GM21526 (cell line): Measurements from ENCODE around the gene S100A9.

ENCODE experiments used
- ATAC-seq: cut with Tn5 transposase; IDR thresholded peaks from one replicate; pipeline ENCODE4 v1.9.1; 2021; ENCODE audit warnings: moderate library complexity; ENCODE audit not compliant: unreplicated experiment, low FRiP score

S100A9 gene

DNA sequence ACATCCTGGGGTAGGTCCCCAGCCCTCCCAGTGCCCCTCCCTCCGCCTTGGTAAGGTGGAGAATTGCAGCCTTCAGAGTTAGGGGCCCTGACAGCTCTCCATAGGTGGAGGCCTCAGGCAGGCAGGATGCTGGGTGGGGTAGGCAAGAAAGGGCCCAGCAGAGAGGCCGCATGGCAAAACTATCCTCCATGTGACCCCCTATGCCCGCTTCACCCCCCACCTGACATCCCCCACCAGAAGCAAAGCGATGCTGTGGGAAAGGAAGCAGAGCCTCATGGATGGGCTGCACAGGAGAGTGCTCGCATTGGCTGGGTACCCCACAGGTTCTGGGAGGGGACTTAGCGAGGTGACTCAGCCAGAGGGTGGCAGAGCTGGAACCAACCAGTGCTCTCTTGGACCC, 1.6 kb downstream of the S100A9 start:
- ATAC-seq, result no peak

DNA sequence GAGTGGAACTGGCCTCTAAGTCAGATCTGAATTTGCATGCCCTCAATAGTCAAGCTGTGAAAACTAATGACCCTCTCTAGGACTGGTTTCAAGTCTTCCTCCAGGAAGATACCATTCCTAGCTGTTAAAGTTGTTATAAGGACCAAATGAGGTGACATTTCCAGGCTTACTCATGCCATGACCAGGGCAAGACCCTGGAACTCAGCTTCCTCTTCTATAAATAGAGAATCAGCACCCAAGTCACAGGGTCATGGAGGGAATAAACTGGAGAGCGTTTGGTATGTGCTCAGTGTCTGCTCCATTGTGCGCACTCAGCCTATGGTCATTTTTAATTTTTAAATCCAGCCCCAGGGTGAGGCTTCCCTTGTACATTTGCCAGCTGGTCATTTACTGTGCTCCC, 2.5 kb downstream of the S100A9 start:
- no peak for ATAC-seq

- ATAC-seq, result no peak
These were observed 3.2 kb downstream of the S100A9 start for GRCh38 chr1:153360592-153361479.

DNA sequence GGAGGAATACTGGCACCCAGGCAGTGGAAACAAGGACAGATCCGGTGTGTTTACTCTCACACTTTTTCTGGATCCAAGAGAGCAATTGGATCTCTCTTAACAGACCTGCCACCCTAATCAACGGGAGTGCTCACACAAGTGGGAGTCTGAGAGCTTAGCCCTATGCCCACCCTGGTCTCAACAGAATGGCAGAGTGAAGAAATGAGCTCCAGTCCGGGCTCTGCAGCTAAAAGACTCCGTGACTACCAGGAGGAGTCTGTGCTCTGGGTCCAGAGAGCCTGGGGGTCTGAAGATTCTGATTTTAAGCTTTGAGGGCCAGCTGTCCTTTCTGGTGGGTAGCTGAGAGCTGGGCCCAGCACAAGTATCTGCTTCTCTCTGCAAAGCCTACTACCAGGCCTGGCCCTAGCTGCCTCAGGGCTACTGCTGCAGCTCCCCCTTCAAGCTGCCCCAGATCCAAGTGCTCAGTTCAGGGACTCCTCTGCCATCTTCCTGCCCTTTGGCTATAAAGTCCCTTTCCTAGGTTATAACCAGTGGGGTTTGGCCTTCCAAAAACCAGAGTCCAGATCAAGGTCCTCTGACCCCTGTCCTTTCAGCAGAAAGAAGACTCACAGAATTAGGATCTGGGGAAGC, 3.9 kb downstream of the S100A9 start:
- ATAC-seq, result no peak

DNA sequence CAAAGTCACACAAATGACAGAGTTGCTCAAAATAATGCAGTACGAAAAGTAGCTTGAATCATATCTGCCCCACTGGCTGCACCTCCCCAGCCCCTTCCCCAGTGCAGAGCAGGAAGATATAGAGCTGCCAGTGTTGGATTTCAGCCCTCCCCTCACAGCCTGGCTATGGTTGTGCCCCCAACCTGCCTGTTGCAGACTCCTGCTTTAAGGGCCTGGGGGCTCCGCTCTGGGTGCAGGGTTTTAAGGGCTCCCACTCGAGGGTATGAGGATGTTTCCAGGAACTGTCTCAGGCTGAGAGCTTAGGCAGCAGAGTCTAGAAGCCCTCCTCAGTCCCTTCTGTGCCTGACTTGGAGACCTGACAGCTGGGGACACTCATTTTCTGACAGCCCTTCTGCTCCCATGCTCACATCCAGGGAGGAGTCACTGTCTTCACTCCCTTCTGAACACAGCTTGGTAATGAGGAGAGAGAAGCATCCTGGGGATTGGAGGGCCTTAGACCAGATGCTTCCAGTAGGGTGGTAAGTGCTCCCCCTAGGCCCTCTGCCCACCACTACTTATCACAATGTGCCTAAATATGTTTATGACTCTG, 4.6 kb downstream of the S100A9 start:
- ATAC-seq, result no peak

GRCh38 chr1:153363641-153364040, 6.0 kb downstream of the S100A9 start:
- ATAC-seq, result no peak

- ATAC-seq, result no peak
These were observed 6.5 kb downstream of the S100A9 start for GRCh38 chr1:153364156-153364555.

DNA sequence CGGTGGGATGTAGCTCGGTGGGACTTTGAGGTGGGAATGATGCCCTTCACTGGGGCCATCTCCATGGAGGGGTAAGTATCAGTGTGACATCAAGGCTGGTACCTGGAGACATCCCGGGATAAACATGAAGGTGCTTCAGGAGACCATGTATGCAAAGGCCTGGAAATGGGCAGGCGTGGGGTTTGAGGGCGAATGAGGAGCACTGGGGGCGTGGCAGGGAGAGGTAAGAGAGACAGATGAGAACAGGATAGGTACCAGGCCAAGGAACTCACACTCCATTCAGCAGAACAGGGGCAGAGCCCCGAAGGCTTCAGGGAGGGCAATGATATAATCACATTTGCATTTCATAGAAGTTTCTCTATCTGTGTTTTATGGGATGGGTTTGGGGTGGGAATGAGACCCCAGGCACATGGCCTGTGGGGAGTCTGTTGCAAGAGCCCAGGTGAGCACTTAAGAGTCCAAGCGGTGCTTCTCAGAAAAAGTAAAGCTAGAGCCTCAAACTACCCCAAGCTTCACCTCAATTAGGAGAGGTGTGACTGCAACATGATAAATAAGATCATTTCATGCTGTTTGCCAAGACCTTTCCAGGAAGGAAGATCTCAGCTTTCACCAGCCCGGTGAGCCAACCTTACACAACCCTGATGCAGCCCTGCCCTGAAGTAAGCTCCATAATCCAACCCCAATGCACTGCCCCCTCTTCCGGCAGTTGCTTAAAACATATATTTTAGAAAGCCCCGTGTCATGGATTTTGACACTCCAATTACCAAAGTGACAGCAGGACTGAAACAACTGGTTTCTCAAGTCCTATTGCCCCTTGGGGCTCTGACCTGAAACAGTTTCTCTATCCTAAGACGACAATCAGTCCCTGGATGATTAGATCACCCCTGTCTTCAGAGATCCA, 7.4 kb downstream of the S100A9 start:
- ATAC-seq, result no peak

DNA sequence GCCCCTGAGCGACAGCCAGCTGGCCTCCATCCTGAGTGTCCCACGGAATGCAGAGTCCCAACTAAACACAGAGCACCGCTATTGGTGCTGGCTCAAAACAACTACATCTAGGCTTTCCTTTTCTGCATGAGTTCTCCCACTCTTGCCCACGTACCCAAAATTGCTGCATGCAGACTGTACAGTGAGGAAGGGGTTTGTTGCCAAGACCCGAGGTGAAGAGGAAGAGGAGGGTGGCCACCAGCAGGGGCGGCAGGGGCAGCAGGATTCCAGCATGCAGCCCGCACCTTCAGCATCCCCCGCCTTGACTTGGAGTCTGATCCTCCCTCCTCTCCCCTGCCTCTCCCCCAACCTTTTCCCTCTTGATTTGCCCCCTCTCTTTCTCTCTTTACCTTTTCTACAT, 8.0 kb downstream of the S100A9 start:
- ATAC-seq, result no peak

DNA sequence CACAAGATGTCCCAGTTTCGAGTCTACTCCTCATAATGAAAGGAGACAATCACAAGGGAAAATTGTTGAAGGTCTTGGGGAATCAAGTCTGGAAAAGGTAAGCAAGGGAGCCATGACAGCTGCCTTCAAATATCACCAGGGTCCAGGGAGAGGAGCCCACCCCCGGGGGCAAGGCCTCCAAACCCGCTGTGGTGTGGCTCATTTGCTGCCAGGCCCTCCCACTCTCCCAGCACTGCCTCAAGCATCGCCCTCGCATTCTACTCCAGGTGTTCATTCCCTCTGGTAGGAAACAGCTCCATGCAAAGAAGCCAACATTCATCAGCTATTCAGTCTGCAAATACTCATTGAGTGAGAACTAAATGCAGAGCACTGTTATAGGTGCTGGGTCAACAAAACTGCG, 8.6 kb downstream of the S100A9 start:
- ATAC-seq, result no peak

DNA sequence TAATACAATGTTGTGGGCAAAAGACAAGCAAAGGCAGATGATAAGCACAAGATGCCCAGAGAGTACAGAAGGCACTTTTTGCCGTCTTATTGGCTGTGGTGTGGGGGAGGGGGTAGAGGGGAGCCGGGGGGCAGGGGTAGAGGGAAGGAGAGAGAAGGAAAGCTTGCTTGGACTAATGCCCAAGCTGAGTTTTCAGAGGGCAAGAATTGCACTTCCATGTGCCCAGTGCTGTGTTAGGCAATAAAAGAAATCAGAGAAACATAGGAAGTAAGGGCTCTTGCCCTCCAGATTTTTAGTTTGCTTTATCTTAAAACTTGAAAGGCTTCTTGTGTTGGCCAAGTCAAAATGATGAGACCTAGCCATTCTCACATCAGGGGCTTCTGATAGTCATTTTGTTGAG, 9.4 kb downstream of the S100A9 start:
- no peak for ATAC-seq

GRCh38 chr1:153368495-153368894, 10.8 kb downstream of the S100A9 start:
- no peak for ATAC-seq

- no peak for ATAC-seq
These were observed 12.5 kb downstream of the S100A9 start for GRCh38 chr1:153370146-153370545.

- no peak for ATAC-seq
These were observed 13.6 kb downstream of the S100A9 start for GRCh38 chr1:153371231-153371630.

- ATAC-seq, result no peak
These were observed 14.9 kb downstream of the S100A9 start for GRCh38 chr1:153372571-153372970.

DNA sequence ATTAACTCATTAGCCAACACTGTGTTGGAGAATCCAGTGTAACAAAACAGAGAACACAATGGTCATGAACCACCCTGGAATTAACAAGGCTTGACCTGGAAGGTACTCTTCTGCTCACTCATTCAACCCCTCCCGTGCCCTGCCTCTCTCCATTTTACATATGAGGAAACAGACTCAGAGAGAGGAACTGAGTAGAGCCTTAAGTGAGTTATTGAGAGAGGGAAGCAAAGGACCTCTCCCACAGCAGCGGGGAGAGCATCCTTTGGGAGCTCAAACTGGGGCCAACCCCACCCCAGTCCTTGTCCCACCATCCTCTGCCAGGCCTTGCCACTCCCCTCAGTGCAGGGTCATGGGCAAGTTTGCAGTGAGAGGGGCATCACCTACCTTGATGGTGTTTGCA, 16.4 kb downstream of the S100A9 start:
- no peak for ATAC-seq

- no peak for ATAC-seq
These were observed 17.9 kb downstream of the S100A9 start, which contains the start of gene S100A12 for GRCh38 chr1:153375511-153375910. S100A12 (minus strand) TSS chr1:153375621; CDS start chr1:153374592, 1,029 bp downstream.

DNA sequence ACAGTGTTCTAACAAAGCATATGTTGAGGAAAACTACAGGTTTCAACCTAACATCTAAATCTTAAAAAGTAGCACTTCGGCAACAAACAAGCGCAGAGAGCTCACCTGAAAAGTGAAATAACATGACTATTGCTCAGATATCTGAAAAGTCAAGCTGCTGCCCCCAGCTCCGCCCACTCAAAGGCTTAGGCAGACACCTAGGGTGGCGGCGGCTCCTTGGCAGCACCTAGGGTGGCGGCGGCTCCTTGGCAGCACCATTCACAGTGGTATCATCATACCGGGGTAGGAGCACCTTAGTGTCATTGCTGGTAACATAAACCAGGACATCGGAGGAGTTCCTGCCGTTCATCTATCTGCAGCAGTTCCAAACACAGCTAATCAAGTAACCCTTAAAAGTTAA, 21.9 kb downstream of the S100A9 start:
- ATAC-seq, result no peak

DNA sequence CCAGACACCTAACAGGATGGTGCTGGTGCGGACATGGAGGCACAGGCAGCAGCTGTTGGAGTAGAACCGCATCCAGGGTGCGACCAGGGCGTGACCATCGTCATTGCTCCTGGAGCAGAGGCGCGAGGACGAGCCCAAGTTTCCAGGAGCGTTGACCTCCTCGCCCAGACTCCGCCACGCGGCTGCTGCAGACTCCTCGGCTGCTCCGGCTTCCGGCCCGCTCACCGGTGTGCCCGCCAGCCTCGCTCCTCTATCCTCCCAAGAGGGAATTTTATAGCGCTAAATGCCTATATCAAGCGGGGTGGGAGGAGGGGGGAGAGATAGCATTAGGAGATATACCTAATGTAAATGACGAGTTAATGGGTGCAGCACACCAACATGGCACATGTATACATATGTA, 23.1 kb downstream of the S100A9 start:
- no peak for ATAC-seq

GRCh38 chr1:153384958-153385580, 27.4 kb downstream of the S100A9 start:
- ATAC-seq, result no peak
